Caco-2 (cell line): ENCODE data around the gene HRG. TPM values are rescaled to one million over a fixed set of nuclear protein-coding genes. Genes with fewer than 3 reads are reported as not detected.

ENCODE experiments used
- BruUV-seq: library from RNA; stranded (reverse); fragments of 400-500 nt; replicated peaks from 2 replicates; lab custom pipeline; 2021; lab: Mats Ljungman, UMichigan
- CTCF ChIA-PET: fragments of 300-600 bp; sonication (Branson Sonifier 250); formaldehyde crosslinking; loops from one replicate; lab custom pipeline; 2022; ENCODE audit warnings: antibody characterized with exemption; lab: Charles Lee
- POLR2A ChIA-PET: fragments of 300-600 bp; sonication (Branson Sonifier 250); formaldehyde crosslinking; loops from one replicate; lab custom pipeline; 2022; ENCODE audit warnings: antibody characterized with exemption; lab: Charles Lee
- DNase-seq, 2 experiments: peaks; one replicate each; pipeline versions ENCODE4 v3.0.0 to v3.0.0-alpha.2; 2020 to 2022
- H3K27me3 ChIP-seq: replicated peaks from 2 replicates; pipeline ENCODE4 v1.6.0; 2011; ENCODE audit warnings: low read length; ENCODE audit not compliant: control insufficient read depth, insufficient read depth
- H3K36me3 ChIP-seq: 2 replicates; pipeline ENCODE4 v1.5.1; 2011; ENCODE audit warnings: low read length; ENCODE audit not compliant: control insufficient read depth, insufficient read depth
- H3K4me1 ChIP-seq: fragments of 250-450 bp; sonication (Bioruptor Pico); 2 replicates; pipeline ENCODE4 v1.5.1; 2020; ENCODE audit warnings: mild to moderate bottlenecking
- H3K4me3 ChIP-seq: 2 replicates; pipeline ENCODE4 v1.5.1; 2011; ENCODE audit warnings: low read depth, mild to moderate bottlenecking, control low read depth, low read length
- H3K9me3 ChIP-seq: fragments of 250-450 bp; sonication (Bioruptor Pico); 2 replicates; pipeline ENCODE4 v1.5.1; 2020; ENCODE audit warnings: mild to moderate bottlenecking, moderate library complexity
- H3K27ac Mint-ChIP-seq: one replicate; pipeline ENCODE4 v1.8.0; 2022; ENCODE audit warnings: mixed read lengths; ENCODE audit not compliant: unreplicated experiment
- H3K27me3 Mint-ChIP-seq: one replicate; pipeline ENCODE4 v1.8.0; 2022; ENCODE audit warnings: mixed read lengths; ENCODE audit not compliant: insufficient read depth, unreplicated experiment
- H3K36me3 Mint-ChIP-seq: one replicate; pipeline ENCODE4 v1.8.0; 2022; ENCODE audit warnings: mild to moderate bottlenecking, mixed read lengths; ENCODE audit not compliant: insufficient read depth, unreplicated experiment
- H3K4me1 Mint-ChIP-seq: one replicate; pipeline ENCODE4 v1.8.0; 2022; ENCODE audit warnings: low read depth, mixed read lengths; ENCODE audit not compliant: unreplicated experiment
- H3K4me3 Mint-ChIP-seq: one replicate; pipeline ENCODE4 v1.8.0; 2022; ENCODE audit warnings: mild to moderate bottlenecking, moderate library complexity, mixed read lengths; ENCODE audit not compliant: unreplicated experiment
- H3K9me3 Mint-ChIP-seq: one replicate; pipeline ENCODE4 v1.8.0; 2022; ENCODE audit warnings: mixed read lengths; ENCODE audit not compliant: unreplicated experiment
- CTCF ChIP-seq, 2 experiments: fragments of 200-600 bp in 1 of 2; IDR thresholded peaks; 1 replicate in 1 of 2; 2 replicates in 1 of 2; pipeline versions ENCODE4 v1.5.1 to v1.8.0; 2011 to 2022; ENCODE audit warnings: antibody characterized with exemption in 1 of 2, control low read depth in 1 of 2, inconsistent platforms in 1 of 2, low read depth in 1 of 2, low read length in 1 of 2, mild to moderate bottlenecking in 1 of 2, moderate library complexity in 1 of 2; ENCODE audit not compliant: insufficient read depth in 1 of 2, severe bottlenecking in 1 of 2, unreplicated experiment in 1 of 2
- intact Hi-C: fragments of 100-400 bp; cut with micrococcal nuclease; formaldehyde crosslinking; loops from one replicate; pipeline ENCODE4 v1.10.0; 2022; ENCODE audit not compliant: unreplicated experiment
- total RNA-seq: library from RNA; stranded (reverse); gene quantifications from 2 replicates; pipeline ENCODE4 v1.2.3, GENCODE V29; 2022

The HRG gene
- total RNA-seq, 1 experiment from 2014 or later, result not detected

- Histone ChIP-seq H3K27me3 (no peaks in the 10 kb centered on the region), H3K9me3 (no peaks in the 10 kb centered on the region), H3K4me1 (no peaks in the 10 kb centered on the region), H3K4me3 (no peak overlapping the region), H3K36me3 (0 out of 2 replicates have a peak, but pooled peaks cover 2% of the 10 kb centered on the region)
- DNase-seq, result no peak
- Mint-ChIP-seq H3K4me1 (peaks cover 6% of the 10 kb centered on the region), H3K36me3 (no peaks in the 10 kb centered on the region), H3K9me3 (no peaks in the 10 kb centered on the region), H3K27me3 (no peaks in the 10 kb centered on the region), H3K4me3 (no peak overlapping the region), H3K27ac (no peak overlapping the region)
- intact Hi-C loops, result no loop called here
- POLR2A ChIA-PET, result no interaction called here
- no peak for TF ChIP-seq CTCF (IDR thresholded peaks at IDR 0.05; ENCODE audit: insufficient read depth in 1 of 2, low read depth in 1 of 2, low read length in 1 of 2, severe bottlenecking in 1 of 2, unreplicated experiment in 1 of 2)
- CTCF ChIA-PET, result no interaction called here
- no TSS peak for BruUV-seq
Observed at GRCh38 chr3:186624598-186624997, 41.2 kb upstream of the HRG start.

- Histone ChIP-seq H3K4me3 (no peak overlapping the region), H3K36me3 (0 out of 2 replicates have a peak, but pooled peaks cover 2% of the 10 kb centered on the region), H3K27me3 (no peaks in the 10 kb centered on the region), H3K9me3 (no peaks in the 10 kb centered on the region), H3K4me1 (no peaks in the 10 kb centered on the region)
- intact Hi-C loops, result no loop called here
- no peak for DNase-seq
- no peaks in the 10 kb centered on the region for H3K9me3 Mint-ChIP-seq
- POLR2A ChIA-PET, result interaction anchor here (1.2 kb wide), 1 partner anchor 118 kb away, joined by 4 read pairs; no protein-coding TSS in a partner anchor
- H3K27ac Mint-ChIP-seq, result no peak overlapping the region
- CTCF ChIA-PET, result interaction anchor here (0.5 kb wide), 1 partner anchor 100 kb away, joined by 3 read pairs; no protein-coding TSS in a partner anchor
- peaks cover 12% of the 10 kb centered on the region for H3K4me1 Mint-ChIP-seq
- no peaks in the 10 kb centered on the region for H3K27me3 Mint-ChIP-seq
- TF ChIP-seq CTCF (IDR thresholded peaks at IDR 0.05; ENCODE audit: insufficient read depth in 1 of 2, low read depth in 1 of 2, low read length in 1 of 2, severe bottlenecking in 1 of 2, unreplicated experiment in 1 of 2), result no peak
- no TSS peak for BruUV-seq
- no peak overlapping the region for H3K4me3 Mint-ChIP-seq
- H3K36me3 Mint-ChIP-seq, result no peaks in the 10 kb centered on the region
Observed at GRCh38 chr3:186625600-186626042, 40.2 kb upstream of the HRG start.

GRCh38 chr3:186626254-186626847 is 39.5 kb upstream of the HRG start:
- Histone ChIP-seq H3K4me3 (no peak overlapping the region), H3K4me1 (no peaks in the 10 kb centered on the region), H3K36me3 (no peaks in the 10 kb centered on the region), H3K9me3 (no peaks in the 10 kb centered on the region), H3K27me3 (no peaks in the 10 kb centered on the region; the same call in 1 of the 2 replicates)
- no TSS peak for BruUV-seq
- H3K4me3 Mint-ChIP-seq, result no peak overlapping the region
- H3K27me3 Mint-ChIP-seq, result no peaks in the 10 kb centered on the region
- ChIA-PET POLR2A (interaction anchor here (1.2 kb wide), 1 partner anchor 117 kb away, joined by 4 read pairs; no protein-coding TSS in a partner anchor), CTCF (interaction anchor here (0.5 kb wide), 1 partner anchor 99 kb away, joined by 3 read pairs; no protein-coding TSS in a partner anchor)
- DNase-seq, result no peak
- no peak for TF ChIP-seq CTCF (IDR thresholded peaks at IDR 0.05; ENCODE audit: insufficient read depth in 1 of 2, low read depth in 1 of 2, low read length in 1 of 2, severe bottlenecking in 1 of 2, unreplicated experiment in 1 of 2)
- intact Hi-C loops, result no loop called here
- no peaks in the 10 kb centered on the region for H3K36me3 Mint-ChIP-seq
- no peak overlapping the region for H3K27ac Mint-ChIP-seq
- no peaks in the 10 kb centered on the region for H3K9me3 Mint-ChIP-seq
- H3K4me1 Mint-ChIP-seq, result peaks cover 18% of the 10 kb centered on the region
